GM19193 (cell line): ENCODE measurements around the gene UGT1A5.

Experiments used
- POLR2A ChIP-seq: IDR thresholded peaks from 4 replicates; pipeline ENCODE4 v1.6.1; 2011; ENCODE audit not compliant: insufficient read depth, insufficient read length; ENCODE audit errors: extremely low read depth

The UGT1A5 gene

DNA sequence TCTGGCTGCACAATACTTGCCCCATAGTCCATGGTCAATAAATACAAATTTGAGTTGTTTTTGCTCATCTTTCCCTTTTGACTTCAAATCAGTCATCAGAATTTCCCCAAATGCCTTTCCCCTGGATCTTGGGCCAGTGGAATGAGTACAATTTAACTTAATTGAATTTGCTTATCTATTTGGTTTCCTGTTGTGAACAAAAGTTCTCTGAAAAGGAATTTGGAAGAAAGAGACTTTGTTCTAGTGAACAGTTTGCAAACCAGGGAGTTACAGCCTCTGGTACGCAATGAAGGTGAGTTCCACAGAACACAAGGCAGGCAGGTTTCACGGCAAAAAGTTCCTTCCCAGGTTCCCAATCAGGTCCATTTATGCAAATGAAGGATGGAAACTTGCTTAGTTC, 46.1 kb downstream of the UGT1A5 start:
- no peak for TF ChIP-seq POLR2A

DNA sequence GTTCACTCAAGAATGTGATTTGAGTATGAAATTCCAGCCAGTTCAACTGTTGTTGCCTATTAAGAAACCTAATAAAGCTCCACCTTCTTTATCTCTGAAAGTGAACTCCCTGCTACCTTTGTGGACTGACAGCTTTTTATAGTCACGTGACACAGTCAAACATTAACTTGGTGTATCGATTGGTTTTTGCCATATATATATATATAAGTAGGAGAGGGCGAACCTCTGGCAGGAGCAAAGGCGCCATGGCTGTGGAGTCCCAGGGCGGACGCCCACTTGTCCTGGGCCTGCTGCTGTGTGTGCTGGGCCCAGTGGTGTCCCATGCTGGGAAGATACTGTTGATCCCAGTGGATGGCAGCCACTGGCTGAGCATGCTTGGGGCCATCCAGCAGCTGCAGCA, 47.3 kb downstream of the UGT1A5 start, which contains the start of gene UGT1A1:
Gene UGT1A1, plus strand, starts transcription at position 228 of the 400 bp plus-strand sequence. Its CDS starts 18 bp downstream, at position 246.
- no peak for TF ChIP-seq POLR2A

DNA sequence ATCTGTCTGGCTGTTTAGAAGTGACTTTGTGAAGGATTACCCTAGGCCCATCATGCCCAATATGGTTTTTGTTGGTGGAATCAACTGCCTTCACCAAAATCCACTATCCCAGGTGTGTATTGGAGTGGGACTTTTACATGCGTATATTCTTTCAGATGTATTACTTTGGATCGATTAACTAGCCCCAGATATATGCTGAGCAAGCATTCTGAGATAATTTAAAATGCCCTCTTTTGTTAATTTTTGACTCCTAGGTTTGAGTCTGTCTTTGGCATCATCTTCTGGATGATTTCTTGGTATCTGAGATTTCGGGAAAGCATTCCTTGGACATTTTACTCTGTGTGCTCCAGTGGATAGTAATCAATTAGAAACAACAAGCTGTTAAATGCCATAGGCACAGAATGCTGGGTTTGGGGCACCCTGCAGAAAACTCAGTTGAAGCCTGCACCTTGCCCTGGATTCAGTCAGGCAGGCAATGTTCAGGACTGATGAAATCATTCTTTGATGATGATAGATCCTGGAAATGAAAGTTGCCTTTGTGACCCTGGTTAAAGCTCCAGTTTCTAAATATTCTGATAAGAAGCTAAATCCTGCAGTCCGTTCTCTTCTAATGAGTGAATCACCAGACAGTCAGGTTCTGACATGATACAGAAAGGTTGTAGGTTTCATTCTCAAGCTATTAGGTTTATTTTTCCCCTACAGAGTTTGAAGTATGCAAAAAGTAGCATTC, 48.5 kb downstream of the UGT1A5 start:
- TF ChIP-seq POLR2A = no peak

DNA sequence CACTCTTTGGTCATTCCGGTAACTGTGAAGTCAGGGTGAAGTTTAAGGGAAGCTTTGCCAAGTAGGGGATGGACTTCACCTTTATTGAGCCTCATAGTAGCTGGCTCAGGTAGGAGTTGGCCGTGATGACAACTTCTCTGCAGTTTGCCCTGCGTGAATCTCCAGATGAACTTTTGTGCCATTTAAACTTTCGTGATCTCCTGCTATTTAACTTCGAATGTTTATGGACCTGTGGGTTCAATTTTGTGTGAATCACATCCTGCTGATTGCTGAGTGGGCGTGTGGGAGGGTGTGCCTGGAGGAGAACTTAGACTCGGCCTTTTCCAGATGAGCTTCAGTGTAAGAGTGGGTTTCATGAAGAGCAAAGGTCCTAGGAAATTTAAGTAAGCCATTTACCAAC, 51.6 kb downstream of the UGT1A5 start:
- TF ChIP-seq POLR2A = no peak

DNA sequence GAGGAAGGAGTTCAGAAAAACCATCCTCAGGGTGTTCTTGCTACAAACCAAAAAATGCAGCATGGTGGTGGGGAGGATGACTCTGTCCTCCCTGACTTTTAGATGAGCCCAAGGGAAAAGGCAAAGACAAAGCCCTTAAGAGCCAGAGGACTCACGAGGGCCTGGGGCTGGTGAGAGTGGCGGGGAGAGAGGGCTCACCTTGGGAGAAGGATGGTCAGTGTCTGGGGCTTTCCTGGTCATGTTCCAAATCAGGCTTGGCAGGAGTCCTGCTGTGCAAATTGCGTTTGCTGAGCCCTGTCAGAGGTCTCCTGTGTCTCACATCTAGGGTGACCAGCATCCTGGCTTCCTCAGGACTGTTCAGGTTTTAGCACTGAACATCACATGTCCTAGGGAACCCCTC, 52.1 kb downstream of the UGT1A5 start:
- TF ChIP-seq POLR2A = no peak

DNA sequence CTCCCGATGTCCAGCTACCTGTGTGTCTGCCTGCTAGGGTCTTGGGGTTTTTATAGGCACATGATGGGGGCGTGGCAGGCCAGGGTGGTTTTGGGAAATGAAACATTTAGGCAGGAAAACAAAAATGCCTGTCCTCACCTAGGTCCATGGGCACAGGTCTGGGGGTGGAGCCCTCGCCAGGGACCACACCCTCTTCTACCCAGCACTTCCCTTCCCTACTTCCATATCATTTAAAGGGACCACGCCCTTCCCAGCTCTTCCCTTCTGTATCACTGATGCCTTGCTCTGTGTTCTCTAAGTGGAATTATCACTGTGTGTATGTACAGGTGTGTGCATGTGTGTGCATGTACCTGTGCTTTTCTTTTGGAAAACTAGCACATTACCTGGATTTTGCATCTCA, 53.7 kb downstream of the UGT1A5 start:
- no peak for TF ChIP-seq POLR2A

DNA sequence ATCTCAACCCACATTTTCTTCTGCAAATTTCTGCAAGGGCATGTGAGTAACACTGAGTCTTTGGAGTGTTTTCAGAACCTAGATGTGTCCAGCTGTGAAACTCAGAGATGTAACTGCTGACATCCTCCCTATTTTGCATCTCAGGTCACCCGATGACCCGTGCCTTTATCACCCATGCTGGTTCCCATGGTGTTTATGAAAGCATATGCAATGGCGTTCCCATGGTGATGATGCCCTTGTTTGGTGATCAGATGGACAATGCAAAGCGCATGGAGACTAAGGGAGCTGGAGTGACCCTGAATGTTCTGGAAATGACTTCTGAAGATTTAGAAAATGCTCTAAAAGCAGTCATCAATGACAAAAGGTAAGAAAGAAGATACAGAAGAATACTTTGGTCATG, 55.4 kb downstream of the UGT1A5 start:
- no peak for TF ChIP-seq POLR2A

DNA sequence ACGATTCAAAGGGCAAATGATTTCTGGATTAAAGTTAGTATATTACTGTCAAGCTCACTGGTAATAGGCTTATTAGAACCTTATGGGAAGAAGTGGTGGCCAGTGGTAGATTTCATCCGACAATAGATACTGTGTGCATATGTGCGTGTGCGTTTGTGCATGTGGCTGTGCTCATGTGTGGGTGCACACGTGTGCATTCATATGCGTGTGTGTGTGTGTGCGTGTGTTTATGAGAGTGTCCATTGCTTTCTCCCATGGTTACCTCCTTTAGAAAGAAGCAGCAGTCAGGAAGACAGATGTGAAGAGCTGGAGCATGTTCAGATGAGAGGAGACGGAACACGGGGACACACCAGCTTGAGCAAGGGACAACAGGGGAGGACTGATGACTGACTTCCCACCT, 56.6 kb downstream of the UGT1A5 start:
- TF ChIP-seq POLR2A = no peak

DNA sequence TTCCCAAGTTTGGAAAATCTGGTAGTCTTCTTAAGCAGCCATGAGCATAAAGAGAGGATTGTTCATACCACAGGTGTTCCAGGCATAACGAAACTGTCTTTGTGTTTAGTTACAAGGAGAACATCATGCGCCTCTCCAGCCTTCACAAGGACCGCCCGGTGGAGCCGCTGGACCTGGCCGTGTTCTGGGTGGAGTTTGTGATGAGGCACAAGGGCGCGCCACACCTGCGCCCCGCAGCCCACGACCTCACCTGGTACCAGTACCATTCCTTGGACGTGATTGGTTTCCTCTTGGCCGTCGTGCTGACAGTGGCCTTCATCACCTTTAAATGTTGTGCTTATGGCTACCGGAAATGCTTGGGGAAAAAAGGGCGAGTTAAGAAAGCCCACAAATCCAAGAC, 59.4 kb downstream of the UGT1A5 start:
- TF ChIP-seq POLR2A = no peak

DNA sequence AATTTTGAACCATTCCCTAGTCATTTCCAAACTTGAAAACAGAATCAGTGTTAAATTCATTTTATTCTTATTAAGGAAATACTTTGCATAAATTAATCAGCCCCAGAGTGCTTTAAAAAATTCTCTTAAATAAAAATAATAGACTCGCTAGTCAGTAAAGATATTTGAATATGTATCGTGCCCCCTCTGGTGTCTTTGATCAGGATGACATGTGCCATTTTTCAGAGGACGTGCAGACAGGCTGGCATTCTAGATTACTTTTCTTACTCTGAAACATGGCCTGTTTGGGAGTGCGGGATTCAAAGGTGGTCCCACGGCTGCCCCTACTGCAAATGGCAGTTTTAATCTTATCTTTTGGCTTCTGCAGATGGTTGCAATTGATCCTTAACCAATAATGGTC, 59.9 kb downstream of the UGT1A5 start:
- TF ChIP-seq POLR2A = no peak

DNA sequence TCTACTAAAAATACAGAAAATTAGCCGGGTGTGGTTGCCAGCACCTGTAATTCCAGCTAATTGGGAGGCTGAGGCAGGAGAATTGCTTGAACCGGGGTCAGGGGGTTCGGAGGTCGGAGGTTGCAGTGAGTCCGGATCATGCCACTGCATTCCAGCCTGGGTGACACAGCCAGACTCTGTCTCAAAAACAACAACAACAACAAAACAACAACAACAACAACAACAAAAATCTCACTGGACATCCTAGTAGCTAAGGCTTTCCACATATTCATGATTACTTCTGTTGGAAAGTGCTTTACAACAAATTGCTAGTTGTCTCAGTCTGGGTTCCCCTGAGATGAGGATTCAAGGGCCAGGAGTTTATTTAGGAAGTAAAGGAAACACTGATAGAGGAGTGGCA, 61.1 kb downstream of the UGT1A5 start:
- TF ChIP-seq POLR2A = no peak

DNA sequence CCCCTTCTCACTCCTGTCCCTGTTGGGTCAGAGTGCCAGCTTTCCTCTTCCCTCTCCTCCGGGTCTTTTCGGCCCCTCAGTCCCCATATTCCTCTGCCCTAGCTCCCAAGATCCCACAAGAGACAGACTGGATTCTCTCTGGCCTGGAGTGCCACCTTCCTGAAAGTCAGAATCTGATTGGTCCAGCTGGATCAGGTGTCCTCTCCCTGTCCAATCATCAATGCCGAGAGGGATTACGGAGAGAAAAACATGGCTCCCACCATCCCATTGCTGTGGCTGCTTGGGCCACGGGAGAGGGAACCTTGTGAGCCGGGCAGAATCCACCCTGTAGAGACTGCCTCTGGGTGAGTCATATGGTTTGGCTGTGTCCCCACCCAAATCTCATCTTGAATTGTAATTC, 62.7 kb downstream of the UGT1A5 start:
- no peak for TF ChIP-seq POLR2A

DNA sequence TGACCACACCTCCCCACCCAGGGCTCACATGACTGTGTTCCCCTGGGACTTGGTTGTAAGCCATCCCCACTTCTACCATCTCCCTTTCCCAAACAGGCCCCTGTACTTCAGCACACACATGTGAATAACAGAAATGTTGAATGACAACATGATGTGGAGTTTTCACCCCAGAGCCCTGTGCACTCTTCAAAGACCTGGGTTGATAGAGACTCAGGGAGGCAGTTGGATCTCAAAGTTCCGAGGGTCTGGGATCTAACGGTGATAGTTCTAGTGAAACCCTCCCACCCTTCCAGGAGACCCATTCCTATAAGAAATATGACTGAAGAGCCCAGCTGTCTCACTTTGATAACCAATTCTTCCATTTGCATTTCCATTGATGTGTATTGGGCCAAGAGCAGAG, 65.3 kb downstream of the UGT1A5 start, which contains the start of gene MROH2A:
Gene MROH2A, plus strand, starts transcription at position 301 of the 400 bp plus-strand sequence. CDS start 1,029 bp downstream, outside the sequence.
- TF ChIP-seq POLR2A = no peak

DNA sequence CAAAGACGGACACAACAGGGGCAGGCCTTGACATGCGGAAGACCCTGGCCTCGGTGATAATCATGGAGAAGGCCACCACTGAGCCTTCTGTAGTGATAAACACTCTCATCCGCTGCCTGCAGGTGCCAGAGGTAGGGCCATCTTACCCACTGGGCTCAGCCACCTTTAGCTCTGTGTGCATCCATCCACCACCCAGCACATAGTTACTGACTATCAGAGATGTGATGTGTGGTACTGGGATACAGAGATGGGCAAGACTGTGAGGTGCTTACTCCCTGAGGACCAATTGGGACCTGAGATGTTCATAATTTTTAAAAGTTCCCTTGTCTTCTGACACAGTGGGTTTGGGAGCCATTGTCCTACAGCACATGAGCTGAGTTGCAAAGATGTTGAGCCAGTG, 67.0 kb downstream of the UGT1A5 start:
- no peak for TF ChIP-seq POLR2A

DNA sequence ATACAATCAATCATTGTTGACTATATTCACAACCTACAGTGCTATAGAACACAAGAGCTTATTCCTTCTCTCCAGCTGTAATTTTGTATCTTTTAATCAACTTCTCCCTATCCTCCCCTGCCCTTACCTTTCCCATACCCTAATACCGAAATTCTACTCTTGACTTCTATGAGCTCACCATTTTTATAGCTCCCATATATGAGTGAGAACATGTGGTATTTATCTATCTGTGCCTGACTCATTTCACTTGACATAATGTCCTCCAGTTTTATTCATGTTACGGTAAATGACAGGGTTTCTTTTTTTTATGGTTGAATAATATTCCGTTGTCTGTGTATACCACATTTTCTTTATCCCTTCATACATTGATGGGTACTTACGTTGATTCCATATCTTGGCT, 68.1 kb downstream of the UGT1A5 start:
- TF ChIP-seq POLR2A = no peak

DNA sequence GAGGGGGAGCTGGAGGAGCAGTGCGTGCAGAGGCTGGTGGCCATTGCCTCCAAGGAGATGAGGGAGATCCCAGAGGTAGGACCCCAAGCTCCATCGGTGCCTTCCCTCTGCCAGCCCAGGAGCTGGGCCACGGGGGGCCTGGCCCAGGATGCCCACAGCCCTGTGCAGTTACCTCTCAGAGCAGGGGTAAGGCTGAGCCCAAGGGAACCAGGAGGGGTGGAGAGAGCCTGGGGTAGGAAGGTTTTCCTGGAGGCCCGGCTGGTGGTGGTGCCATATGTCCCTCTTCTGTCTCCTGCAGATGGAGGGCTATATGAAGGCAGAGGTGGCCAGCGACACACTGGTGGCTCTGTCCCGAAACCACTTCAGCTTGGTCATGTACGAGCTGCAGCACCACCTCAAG, 76.8 kb downstream of the UGT1A5 start:
- TF ChIP-seq POLR2A = no peak
